ENCODE measurements around the gene SLIT3.

Gene SLIT3

GRCh38 chr5:169048181-169049125 lies 252.5 kb downstream of the SLIT3 start:
- TF ChIP-seq CTCF (conservative IDR thresholded peaks at IDR 0.05; ENCODE audit: low read length) (no peak), EZH2phosphoT487 (IDR thresholded peaks at IDR 0.05; ENCODE audit: borderline replicate concordance) (no peak)
- H3K4me3 ChIP-seq (ENCODE audit: low read length, poor library complexity, severe bottlenecking): no peak overlapping the region
- H3F3A ChIP-seq (ENCODE audit: low read depth): no peaks in the 10 kb centered on the region
- no peak overlapping the region for H2AFZ ChIP-seq (ENCODE audit: low read length)
- no peaks in the 10 kb centered on the region for H3K4me1 ChIP-seq (ENCODE audit: insufficient read depth, low read length, poor library complexity, severe bottlenecking)
- H3K9me3 ChIP-seq (ENCODE audit: insufficient read depth, low read depth, low read length): no peaks in the 10 kb centered on the region
- no peaks in the 10 kb centered on the region for H4K20me1 ChIP-seq (ENCODE audit: insufficient read depth, low read length, poor library complexity, severe bottlenecking)
- H3K36me3 ChIP-seq (ENCODE audit: insufficient read depth, low read length): no peaks in the 10 kb centered on the region
- no peaks in the 10 kb centered on the region for H3K9me2 ChIP-seq (replicated peaks; ENCODE audit: low read depth, low read length)
- H3K4me2 ChIP-seq (ENCODE audit: low read depth, low read length, poor library complexity, severe bottlenecking): no peak overlapping the region
- H3K27me3 ChIP-seq (ENCODE audit: insufficient read depth, low read length, poor library complexity, severe bottlenecking): no peaks in the 10 kb centered on the region
- H3K9ac ChIP-seq (ENCODE audit: low read depth, low read length, poor library complexity, severe bottlenecking): no peak overlapping the region
- no peaks in the 10 kb centered on the region for H3K79me2 ChIP-seq (ENCODE audit: insufficient read depth, low read length)

DNA sequence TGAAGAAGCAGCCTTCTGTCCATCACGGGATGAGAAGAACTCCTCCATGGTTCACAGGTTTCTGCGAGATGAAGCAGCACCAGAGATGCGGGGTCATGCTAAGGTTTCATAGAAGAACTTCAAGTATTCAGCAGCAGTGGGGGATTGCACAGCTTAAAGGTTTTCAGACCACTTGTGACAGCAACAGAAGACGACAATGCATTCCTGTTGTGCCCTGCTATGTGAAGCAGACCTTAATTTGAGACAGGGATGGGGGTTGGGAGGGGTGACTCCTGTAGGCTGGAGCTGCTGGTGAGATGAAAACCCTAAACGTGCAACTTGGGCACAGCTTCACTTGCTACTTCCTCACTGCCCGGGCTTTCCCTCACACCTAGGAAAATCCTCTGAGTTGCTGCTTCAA lies 256.0 kb downstream of the SLIT3 start:
- TF ChIP-seq EZH2phosphoT487 (IDR thresholded peaks at IDR 0.05; ENCODE audit: borderline replicate concordance): no peak
- no peak for TF ChIP-seq CTCF (conservative IDR thresholded peaks at IDR 0.05; ENCODE audit: low read length)
- H3K9me2 ChIP-seq (replicated peaks; ENCODE audit: low read depth, low read length): no peaks in the 10 kb centered on the region
- no peaks in the 10 kb centered on the region for H4K20me1 ChIP-seq (ENCODE audit: insufficient read depth, low read length, poor library complexity, severe bottlenecking)
- H3F3A ChIP-seq (ENCODE audit: low read depth): no peaks in the 10 kb centered on the region
- H3K36me3 ChIP-seq (ENCODE audit: insufficient read depth, low read length): no peaks in the 10 kb centered on the region
- no peak overlapping the region for H3K9ac ChIP-seq (ENCODE audit: low read depth, low read length, poor library complexity, severe bottlenecking)
- no peak overlapping the region for H3K4me2 ChIP-seq (ENCODE audit: low read depth, low read length, poor library complexity, severe bottlenecking)
- no peaks in the 10 kb centered on the region for H3K9me3 ChIP-seq (ENCODE audit: insufficient read depth, low read depth, low read length)
- no peaks in the 10 kb centered on the region for H3K27me3 ChIP-seq (ENCODE audit: insufficient read depth, low read length, poor library complexity, severe bottlenecking)
- no peaks in the 10 kb centered on the region for H3K4me1 ChIP-seq (ENCODE audit: insufficient read depth, low read length, poor library complexity, severe bottlenecking)
- no peak overlapping the region for H2AFZ ChIP-seq (ENCODE audit: low read length)
- no peaks in the 10 kb centered on the region for H3K79me2 ChIP-seq (ENCODE audit: insufficient read depth, low read length)
- no peak overlapping the region for H3K4me3 ChIP-seq (ENCODE audit: low read length, poor library complexity, severe bottlenecking)

- TF ChIP-seq EZH2phosphoT487 (IDR thresholded peaks at IDR 0.05; ENCODE audit: borderline replicate concordance) (no peak), CTCF (conservative IDR thresholded peaks at IDR 0.05; ENCODE audit: low read length) (no peak)
- no peaks in the 10 kb centered on the region for H3K27me3 ChIP-seq (ENCODE audit: insufficient read depth, low read length, poor library complexity, severe bottlenecking)
- no peaks in the 10 kb centered on the region for H3K36me3 ChIP-seq (ENCODE audit: insufficient read depth, low read length)
- no peaks in the 10 kb centered on the region for H4K20me1 ChIP-seq (ENCODE audit: insufficient read depth, low read length, poor library complexity, severe bottlenecking)
- H3F3A ChIP-seq (ENCODE audit: low read depth): no peaks in the 10 kb centered on the region
- H3K4me3 ChIP-seq (ENCODE audit: low read length, poor library complexity, severe bottlenecking): no peak overlapping the region
- H3K9ac ChIP-seq (ENCODE audit: low read depth, low read length, poor library complexity, severe bottlenecking): no peak overlapping the region
- H3K9me3 ChIP-seq (ENCODE audit: insufficient read depth, low read depth, low read length): no peaks in the 10 kb centered on the region
- no peaks in the 10 kb centered on the region for H3K9me2 ChIP-seq (replicated peaks; ENCODE audit: low read depth, low read length)
- no peaks in the 10 kb centered on the region for H3K79me2 ChIP-seq (ENCODE audit: insufficient read depth, low read length)
- no peak overlapping the region for H3K4me2 ChIP-seq (ENCODE audit: low read depth, low read length, poor library complexity, severe bottlenecking)
- H3K4me1 ChIP-seq (ENCODE audit: insufficient read depth, low read length, poor library complexity, severe bottlenecking): no peaks in the 10 kb centered on the region
- H2AFZ ChIP-seq (ENCODE audit: low read length): no peak overlapping the region
Observed at GRCh38 chr5:169041180-169041579, 259.8 kb downstream of the SLIT3 start.

All from Loucy (cell line).